NB4 (cell line): Measurements from ENCODE around the gene CDH10.

Experiments used
- MYC ChIP-seq: IDR thresholded peaks from 2 replicates; pipeline ENCODE4 v1.6.1; 2011; ENCODE audit warnings: low read depth, low read length
- POLR2A ChIP-seq: IDR thresholded peaks from 2 replicates; pipeline ENCODE4 v1.6.1; 2011; ENCODE audit warnings: mild to moderate bottlenecking; ENCODE audit not compliant: insufficient read length; ENCODE audit errors: extremely low read depth
- TF ChIP-seq, protein P1 (sequence below): IDR thresholded peaks from 2 replicates; pipeline ENCODE4 v1.6.1; 2011; ENCODE audit warnings: low read depth, low read length
- TF ChIP-seq, protein P2 (sequence below): IDR thresholded peaks from one replicate; pipeline ENCODE4 v1.5.1; 2012; ENCODE audit warnings: low read depth, low read length

GRCh38 chr5:24591426-24591825 is 53.4 kb downstream of the CDH10 start:
- no peak for TF ChIP-seq POLR2A
- TF ChIP-seq, protein P1, sequence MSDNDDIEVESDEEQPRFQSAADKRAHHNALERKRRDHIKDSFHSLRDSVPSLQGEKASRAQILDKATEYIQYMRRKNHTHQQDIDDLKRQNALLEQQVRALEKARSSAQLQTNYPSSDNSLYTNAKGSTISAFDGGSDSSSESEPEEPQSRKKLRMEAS, result no peak
- TF ChIP-seq, protein P2, sequence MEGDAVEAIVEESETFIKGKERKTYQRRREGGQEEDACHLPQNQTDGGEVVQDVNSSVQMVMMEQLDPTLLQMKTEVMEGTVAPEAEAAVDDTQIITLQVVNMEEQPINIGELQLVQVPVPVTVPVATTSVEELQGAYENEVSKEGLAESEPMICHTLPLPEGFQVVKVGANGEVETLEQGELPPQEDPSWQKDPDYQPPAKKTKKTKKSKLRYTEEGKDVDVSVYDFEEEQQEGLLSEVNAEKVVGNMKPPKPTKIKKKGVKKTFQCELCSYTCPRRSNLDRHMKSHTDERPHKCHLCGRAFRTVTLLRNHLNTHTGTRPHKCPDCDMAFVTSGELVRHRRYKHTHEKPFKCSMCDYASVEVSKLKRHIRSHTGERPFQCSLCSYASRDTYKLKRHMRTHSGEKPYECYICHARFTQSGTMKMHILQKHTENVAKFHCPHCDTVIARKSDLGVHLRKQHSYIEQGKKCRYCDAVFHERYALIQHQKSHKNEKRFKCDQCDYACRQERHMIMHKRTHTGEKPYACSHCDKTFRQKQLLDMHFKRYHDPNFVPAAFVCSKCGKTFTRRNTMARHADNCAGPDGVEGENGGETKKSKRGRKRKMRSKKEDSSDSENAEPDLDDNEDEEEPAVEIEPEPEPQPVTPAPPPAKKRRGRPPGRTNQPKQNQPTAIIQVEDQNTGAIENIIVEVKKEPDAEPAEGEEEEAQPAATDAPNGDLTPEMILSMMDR, result no peak
- TF ChIP-seq MYC, result no peak
